Fibroblast of skin of scalp (primary cell): ENCODE measurements around the gene ZNF595. TPM values are rescaled to one million over a fixed set of nuclear protein-coding genes. Genes with fewer than 3 reads are reported as not detected.
"Not testable (repeated sequence)": the region's sequence is repeated elsewhere in the genome, so short reads cannot be mapped to it uniquely, and the experiment has no call there.

Experiments
- DNase-seq: peaks from one replicate; pipeline ENCODE4 v3.0.0-alpha.2; 2013
- polyA plus RNA-seq, 2 experiments: library from polyadenylated mRNA; unstranded; fragments of 120-200 nt; gene quantifications; one replicate each; pipeline ENCODE4 v1.2.1, GENCODE V29; 2013; ENCODE audit not compliant: insufficient read length in 2 of 2

ZNF595 gene
- polyA plus RNA-seq (2013, experiment 1 of 2; ENCODE audit: insufficient read length): 3.4 TPM
- 3.0 TPM for polyA plus RNA-seq (2013, experiment 2 of 2; ENCODE audit: insufficient read length)

DNA sequence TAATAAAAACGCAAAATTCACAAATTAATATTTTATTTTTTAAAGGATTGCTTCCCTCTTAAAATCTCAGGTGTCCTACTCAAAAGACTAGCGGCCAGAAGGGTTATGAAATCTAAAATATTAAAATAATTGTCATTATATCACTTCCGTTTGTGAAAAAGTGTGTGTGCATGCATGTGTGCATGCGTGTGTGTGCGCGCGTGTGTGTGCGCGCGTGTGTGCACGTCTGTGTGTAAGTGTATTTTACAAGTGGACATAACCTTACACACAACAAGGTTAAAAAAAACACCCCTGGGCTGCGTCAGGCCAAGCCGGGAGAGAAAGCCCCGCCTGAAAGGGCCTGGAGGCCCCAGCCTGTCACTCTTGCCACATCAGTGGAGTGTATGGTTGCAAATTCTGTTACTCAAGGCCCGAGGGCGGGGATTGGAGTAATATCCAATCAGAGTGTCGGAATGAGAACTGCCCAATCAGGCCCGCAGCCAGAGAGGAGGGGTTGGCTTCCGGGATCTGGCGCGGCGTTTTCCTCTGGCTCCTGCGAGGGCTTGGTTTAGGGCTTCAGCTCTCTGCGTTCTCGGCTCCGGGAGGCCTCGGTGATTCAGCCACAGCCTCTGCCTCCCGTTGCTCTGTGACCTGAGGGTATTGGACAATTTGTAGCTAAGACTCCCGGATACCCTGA is at the start of gene ZNF595:
TSS of gene ZNF595 (plus strand) at position 518 of the 676 bp plus-strand sequence. CDS start 168 bp downstream, outside the sequence.
- not testable (repeated sequence) for DNase-seq

DNA sequence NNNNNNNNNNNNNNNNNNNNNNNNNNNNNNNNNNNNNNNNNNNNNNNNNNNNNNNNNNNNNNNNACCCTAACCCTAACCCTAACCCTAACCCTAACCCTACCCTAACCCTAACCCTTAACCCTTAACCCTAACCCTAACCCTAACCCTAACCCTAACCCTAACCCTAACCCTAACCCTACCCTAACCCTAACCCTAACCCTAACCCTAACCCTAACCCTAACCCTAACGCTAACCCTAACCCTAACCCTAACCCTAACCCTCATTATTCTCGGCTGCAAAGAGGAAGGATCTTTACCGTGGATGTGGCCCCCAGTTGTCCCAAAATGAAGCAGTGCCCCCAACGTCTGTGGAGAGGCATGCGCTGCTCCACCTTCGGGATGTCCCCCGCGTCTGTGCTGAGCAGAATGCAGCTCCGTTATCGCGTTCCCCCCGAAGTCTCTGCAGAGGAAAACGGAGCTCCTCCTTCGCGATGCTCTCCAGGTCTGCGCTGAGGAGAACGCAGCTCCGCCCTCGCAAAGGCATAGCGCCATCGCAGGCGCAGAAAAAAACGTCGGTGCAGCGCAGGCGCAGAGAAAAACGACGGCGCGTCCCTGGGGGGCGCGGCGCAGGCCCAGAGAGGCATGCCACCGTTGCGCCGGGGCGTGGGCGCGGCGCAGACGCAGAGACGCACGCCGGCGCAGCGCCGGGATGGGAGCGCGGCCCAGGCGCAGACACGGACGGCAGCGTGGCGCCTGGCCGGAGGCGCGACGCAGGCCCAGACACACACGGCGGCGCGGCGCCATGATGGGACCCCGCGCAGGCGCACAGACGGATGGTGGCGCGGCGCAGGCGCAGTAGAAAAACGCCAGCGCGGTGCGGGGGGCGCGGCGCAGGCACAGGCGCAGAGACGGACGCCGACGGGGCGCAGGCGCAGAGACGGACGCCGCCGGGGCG is 42.9 kb upstream of the ZNF595 start:
- DNase-seq: not testable (repeated sequence)

DNA sequence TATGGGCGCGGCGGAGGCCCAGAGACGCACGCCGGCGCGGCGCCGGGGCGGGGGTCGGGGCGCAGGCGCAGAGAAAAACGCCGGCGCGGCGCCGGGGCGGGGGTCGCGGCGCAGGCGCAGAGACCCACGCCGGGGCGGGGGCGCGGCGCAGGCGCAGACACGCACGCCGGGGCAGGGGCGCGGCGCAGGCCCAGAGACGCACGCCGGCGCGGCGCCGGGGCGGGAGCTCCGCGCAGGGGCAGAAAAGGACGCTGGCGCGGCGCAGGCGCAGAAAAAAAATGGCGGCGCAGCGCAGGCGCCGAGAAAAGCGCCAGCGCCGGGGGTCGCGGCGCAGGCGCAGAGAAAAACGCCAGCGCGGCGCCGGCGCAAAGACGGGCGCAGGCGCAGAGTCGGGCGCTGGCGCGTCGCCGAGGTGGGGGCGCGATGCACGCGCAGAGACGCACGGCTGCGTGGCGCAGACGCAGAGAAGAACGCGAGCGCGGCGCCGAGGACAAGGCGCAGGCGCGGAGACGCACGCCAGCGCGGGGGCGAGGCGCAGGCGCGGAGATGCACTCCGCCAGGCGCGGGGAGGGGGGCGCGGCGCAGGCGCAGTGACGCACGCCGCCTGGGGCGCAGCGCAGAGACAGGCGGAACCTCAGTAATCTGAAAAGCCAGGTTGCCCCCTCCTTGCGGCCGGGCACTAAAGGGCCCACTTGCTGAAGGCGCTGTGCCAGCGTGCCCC is 41.9 kb upstream of the ZNF595 start:
- not testable (repeated sequence) for DNase-seq

DNA sequence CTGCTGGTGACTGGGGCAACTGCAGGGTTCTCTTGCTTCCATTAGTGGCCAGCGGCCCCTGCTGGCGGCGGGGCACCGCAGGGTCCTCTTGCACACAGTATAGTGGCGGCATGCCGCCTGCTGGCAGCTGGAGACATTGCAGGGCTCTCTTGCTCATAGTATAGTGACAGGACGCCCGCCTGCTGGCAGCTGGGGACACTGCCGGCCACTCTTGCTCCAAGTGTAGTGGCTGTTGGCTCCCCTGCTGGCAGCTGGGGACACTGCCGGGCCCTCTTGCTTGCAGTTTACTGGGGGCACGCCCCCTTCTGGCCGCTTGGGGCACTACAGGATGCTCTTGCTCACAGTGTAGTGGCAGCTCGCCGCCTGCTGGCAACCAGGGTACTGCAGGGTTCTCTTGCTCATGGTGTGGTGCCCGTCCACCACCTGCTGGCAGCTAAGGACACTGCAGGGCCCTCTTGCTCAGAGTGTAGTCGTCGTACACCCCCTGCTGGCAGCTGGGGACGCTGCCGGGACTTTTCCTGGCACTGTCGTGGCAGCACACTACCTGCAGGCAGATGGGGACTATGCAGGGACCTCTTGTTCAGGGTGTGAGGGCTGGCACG is 41.2 kb upstream of the ZNF595 start:
- DNase-seq: not testable (repeated sequence)

DNA sequence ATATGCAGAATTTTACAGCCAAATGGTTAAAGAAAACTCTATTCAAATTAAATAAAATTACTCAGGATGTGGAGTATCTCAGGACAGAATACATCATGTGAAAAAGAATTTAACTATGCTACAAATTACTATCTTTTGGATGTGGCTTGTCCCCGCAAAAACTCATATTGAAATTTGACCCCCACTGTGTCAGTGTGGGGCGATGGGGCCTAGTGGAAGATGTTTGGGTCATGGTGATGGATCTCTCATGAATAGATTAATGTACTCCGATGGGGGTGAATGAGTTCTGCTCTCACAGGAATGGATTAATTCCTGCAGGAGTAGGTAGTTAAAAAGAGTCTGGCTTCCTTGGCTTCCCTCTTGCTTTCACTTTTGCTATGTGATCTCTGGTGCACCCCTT is 35.0 kb upstream of the ZNF595 start:
- not testable (repeated sequence) for DNase-seq

DNA sequence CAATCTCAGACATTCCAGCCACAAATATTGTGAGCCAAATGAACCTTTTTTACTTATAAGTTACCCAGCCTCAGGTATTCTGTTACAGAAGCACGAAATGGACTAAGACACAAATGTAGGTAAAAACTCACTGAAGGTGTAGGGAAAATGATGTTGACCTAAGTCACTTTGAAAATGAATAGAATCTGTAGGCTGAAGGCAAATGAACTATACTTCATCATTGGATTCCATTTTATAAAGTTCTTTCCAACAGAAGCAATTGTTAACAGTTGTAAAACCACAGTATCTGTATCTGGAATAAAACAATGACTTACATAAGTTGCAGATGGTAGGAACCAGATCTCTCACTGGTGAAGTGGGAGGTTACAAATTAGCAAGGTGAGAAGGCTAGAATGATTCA is 34.5 kb upstream of the ZNF595 start:
- not testable (repeated sequence) for DNase-seq

DNA sequence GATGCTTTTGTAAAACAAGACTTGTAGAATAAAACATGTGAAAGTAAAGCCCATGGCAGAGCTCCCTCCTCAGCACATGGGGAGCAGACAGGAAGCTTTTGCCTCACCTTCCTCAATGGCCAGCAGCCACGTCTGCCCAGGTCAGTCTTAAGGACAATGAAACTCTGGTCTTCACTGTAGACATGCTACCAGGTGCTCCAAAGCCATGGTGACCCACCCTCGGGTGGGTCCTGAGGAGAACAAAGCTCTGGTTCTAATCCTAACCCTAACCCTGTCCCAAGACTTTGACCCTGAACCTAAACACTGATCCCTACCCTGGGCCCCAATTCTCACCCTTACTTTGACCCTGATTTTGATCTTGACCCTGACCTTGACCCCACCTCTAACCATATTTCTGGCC is 30.2 kb upstream of the ZNF595 start:
- DNase-seq: not testable (repeated sequence)

DNA sequence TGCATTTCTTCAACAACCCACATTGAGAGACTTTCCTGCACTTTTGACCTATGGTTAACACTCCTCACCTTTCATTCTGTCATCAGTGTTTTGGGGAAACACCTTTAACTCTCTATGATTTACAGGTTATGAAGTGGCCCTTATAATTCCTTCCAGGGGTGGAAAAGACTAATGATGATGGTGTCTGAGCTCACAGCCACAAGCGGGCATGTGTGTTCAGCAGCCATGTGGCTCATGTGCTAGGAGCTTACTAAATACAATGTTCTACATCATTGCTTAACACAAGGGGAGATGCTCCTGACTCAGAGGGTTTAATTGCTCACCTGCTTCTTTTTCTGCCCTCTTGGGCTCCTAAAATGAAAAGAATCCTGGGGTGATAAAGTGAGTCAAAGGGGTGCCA is 28.8 kb upstream of the ZNF595 start:
- DNase-seq: not testable (repeated sequence)

DNA sequence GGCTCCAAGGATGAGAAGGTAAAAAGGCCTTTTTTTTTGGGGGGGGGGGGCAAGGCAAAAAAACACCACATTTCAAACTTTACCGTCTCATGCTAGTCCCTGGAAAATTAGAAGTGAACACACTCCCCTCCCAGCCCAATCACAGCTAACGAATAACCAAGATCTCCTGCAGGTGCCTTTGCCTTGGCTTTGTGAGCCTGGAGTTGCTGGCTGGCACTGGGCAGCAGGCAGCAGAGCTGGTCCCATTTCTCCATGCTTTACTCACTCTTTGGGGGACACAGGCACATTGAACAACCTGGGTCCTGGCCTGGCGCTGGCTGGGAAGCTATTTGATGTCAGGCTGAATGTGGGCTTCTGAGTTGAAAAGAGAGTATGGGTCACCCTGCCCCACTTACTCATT is 25.6 kb upstream of the ZNF595 start:
- DNase-seq: not testable (repeated sequence)

DNA sequence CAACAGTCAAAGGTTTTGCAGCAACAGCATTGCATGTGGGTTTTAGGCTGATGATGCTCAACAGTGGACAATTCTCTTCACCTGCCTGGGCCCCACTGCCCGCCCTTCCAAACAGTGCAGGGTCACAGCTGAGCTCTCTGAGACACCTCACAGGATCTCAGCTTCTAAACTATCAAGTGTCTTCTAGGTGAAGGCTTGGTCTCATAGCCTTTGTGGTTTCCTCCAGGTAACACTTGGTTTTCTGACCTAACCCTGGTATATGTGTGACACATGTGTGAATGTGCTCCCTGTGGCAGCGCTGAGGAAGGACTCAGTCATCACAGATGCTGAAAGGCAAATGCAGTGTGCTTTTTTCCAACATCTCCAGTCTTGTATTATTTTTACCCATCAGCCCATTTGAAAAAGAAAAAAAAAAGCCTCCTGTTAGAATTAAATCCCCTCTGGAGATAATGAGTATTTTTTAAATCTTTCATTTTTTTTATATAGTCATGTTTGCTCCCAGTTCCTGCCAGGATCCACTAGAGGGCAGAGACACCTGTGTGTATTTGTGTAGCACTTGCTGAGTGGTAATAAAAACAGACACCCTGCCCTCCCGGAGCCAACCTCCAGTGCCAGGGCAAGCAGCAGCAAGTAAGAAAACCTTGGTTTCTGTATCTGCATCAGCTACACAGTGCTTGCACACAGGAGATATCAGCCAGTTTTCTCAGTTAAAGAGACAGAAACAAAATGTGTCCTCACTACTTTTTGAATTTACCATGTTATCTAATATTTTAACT is 24.2 kb upstream of the ZNF595 start:
- not testable (repeated sequence) for DNase-seq

DNA sequence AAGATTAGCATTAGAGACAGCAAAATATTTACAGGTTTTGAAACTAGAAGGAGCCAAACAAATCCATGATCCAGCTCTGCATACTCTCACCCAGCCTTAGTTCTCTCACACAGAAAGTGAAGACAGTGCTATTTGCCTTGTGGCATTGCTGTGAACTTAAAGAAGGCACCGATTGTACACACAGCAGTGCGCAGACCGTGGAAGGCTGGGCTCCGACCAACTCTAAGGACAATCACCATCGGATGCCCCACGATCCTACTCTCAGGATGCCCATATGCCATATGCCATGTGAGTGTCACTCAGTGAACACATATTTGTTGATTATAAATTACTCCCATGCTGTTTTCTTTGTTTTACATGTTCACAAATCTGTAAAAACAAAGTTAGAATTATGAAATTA is 19.8 kb upstream of the ZNF595 start:
- not testable (repeated sequence) for DNase-seq

DNA sequence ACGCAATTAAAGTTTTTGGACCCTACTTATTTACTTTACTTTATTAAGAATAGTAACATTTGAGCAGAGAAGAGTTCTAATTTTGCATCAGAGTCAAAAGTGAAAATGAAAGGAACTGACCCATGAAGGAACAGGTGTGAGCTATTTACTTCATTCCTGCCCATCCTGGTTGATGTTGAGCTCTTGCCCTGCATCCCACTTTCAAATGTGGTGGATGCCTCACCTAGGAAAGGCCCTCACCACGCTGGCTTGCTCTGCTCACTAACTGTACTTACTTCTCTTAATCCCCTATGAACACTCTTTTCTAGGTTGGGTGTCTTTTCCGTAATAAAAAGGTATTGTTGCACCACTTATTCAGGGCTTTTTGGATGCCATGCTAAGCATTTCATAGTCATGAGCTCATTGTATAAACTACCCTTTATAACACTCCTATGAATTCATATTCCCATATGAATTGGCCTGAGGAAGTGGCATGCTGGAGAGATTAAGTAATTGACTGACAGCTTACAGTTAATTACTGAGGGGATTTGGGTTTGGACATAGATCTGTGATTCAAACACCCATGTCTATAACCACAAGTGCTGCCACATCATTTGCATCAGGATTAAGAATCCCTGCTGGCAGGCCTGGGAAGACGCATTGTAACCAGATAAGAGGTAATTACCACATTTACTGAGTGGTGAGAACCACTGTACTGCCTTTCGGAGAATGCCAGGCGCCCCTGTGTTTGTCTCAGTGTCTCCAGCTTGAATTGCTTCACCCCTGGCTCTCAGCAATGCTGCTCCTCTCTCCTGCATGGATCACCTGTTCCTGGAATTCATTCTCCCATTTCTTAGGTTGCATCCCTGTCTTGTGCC is 16.3 kb upstream of the ZNF595 start:
- not testable (repeated sequence) for DNase-seq

DNA sequence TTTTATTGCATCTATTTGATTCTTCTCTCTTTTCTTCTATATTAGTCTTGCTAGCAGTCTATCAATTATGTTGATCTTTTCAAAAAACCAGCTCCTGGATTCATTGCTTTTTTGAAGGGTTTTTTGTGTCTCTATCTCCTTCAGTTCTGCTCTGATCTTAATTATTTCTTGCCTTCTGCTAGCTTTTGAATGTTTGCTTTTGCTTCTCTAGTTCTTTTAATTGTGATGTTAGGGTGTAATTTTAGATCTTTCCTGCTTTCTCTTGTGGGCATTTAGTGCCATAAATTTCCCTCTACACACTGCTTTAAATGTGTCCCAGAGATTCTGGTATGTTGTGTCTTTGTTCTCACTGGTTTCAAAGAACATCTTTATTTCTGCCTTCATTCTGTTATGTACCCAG is 14.9 kb upstream of the ZNF595 start:
- not testable (repeated sequence) for DNase-seq

DNA sequence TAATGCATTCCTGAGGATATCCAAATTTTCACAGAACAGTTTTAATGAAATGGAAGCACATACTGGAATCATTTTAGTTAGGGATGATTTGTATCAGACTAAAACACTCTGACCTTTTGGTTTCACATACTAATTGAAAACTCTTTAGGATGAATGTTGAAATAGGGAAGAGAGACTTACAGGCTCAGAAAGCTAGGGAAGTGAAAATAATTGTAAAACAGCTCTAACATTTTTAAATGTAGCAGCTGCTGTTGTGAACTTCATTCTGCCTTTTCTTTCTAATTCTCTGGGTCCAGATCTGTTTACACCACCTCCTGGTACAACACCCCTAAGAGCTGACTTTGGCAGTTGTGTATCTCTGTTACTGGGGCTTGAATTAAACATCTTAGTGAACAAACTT is 9.7 kb upstream of the ZNF595 start:
- not testable (repeated sequence) for DNase-seq

DNA sequence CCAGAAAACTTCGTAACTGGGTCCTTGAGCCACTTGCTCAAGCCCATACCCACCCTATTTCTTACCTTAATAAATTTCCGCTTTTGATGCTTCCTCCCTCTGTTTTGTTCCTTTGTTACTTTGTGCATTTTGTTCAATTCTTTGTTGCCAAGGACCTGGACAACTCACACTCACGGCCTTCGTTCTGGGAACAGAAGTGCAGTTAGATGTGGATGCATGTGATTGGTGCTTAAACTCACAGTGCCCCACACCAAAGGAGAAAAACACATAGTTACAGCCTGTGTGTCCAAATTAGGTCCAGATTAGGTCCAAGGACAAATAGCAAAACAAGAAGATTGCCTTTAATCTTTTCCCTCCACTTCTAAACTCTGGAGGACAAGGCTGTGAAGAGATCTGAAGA is 1.9 kb upstream of the ZNF595 start:
- DNase-seq: not testable (repeated sequence)

DNA sequence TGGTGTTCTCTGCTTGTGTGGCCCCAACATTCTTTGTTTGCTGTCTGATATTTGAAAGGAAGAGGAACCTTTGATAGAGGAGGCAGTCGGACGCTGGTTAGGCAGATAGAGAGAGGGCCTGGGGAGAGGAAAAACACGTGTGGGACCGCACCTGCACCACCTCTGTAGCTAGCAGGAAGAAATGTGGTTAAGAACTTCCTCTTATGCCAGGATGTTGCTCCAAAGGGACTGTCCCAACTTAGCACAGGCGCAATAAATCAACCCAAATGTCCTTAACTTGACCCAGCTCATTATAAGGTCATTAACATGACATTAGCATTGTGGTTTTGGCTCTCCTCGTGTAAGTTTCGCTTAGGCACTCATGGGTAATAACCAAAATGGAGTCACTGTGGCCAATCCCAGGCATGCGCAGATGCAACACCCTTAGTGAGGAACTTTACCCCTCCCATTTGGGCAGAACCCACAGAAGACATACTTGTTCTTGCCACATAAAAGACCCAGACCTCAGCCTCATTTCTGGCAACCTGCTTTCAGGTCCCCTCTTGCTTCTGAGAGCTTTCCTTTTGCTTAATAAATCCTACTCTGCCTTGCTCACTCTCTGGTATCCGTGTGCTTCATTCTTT is 1.4 kb upstream of the ZNF595 start:
- not testable (repeated sequence) for DNase-seq

DNA sequence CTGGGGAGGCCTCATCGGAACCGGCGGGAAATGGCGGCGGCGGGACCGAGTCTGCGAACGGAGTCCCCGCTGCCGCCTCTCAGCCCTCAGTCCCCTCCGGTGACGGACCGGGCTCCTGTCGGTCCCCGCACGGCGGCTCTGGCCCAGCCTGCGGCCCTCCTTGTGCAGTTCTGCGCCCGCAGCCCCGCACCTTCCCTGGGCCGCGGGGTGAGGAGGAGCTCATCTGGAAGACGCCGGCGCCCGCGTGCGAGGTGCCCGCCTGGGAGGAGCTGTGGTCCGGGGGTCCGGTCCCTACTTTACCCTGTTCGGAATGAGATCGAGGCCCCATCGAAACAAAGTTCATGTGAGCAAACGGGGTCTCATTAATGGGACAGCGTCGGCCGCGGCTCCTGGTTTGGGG is 400 bp downstream of the ZNF595 start:
- DNase-seq: not testable (repeated sequence)

DNA sequence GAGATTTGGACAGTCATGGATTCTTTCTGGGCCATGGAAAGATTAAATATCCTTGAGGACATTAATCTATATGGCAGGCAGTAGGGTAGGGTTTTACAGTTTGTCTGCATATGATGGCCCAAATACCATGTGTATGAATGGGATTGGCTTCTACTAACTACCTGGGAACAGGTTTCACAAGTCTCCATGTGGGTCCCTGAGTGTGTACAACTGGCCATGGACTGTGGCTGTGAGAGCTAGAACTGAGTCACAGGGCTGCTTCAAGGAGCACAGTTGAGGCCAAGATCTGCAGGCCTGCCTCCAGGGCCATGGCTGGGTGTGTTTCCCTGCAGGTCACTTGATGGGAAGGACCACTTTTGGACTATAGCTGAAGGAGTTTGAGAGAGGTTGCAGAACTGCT is 11.6 kb downstream of the ZNF595 start:
- not testable (repeated sequence) for DNase-seq

DNA sequence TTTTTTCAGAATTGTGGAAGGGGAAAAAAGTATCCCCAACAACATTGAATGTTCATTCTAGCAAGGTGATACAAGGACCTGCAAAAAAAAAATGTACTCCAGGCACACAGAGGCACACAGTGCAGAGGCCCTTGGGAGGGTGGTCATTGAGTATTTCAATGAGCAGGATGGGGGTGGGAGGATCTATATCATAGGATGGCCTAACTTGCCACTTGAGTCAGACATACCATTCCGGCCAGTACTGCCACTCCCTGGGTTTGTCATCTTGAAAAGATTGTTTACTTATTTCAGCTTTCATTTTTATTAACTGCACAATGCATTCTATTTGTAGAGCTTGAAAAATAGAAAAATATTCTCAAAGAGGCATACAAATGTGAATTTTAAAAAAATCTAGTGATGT is 18.7 kb downstream of the ZNF595 start:
- no peak for DNase-seq

DNA sequence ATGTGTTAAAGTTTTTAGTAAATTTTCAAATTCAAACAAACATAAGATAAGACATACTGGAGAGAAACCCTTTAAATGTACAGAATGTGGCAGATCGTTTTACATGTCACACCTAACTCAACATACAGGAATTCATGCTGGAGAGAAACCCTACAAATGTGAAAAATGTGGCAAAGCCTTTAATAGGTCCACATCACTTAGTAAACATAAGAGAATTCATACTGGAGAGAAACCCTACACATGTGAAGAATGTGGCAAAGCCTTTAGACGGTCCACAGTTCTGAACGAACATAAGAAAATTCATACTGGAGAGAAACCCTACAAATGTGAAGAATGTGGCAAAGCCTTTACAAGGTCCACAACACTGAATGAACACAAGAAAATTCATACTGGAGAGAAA is 32.8 kb downstream of the ZNF595 start:
- DNase-seq: no peak
